ENCODE measurements around the gene LDB2. TPM values are rescaled to one million over a fixed set of nuclear protein-coding genes. Genes with fewer than 3 reads are reported as not detected.

Gene LDB2
- total RNA-seq, 1 experiment from 2014 or later = not detected

DNA sequence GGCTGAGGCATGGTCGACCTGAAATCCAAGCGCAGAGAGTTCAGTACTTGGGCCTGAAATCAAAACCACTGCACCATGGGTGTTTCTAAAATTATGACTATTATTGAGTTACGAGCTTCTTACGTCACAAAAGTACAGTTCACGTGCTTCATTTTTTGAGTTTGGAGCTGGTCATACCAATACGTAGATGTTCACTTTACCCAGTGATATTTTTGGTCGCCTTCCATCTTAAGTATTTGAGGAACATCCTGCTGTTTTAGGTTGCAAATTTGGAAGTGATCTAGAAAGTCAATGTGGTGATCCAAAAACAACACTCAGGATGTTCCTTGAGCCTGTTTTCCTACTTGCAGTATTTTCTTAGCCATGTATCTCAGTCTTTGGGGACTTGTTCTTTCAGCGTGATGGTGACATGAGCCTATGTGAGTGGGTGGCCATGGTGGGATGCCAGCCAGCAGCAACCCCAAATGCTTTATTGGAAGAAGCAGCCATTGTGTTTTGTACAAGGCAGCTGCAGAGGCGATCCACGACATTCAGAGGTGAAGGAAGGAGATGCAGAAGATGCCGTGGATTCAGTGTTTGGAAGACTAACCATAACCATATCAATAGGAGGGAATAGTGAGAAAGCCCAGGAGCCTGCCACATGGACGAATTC lies 28.7 kb downstream of the LDB2 start:
- Histone ChIP-seq H3K36me3 (ENCODE audit: low read depth, low read length) (no peaks in the 10 kb centered on the region), H3K4me1 (ENCODE audit: insufficient read depth, low read length) (no peaks in the 10 kb centered on the region), H3K9me3 (ENCODE audit: low read length) (no peaks in the 10 kb centered on the region), H3K27me3 (ENCODE audit: low read length) (peaks cover 30% of the 10 kb centered on the region), H2AFZ (ENCODE audit: low read length) (no peak overlapping the region), H3F3A (ENCODE audit: low read length, unreplicated experiment) (no peaks in the 10 kb centered on the region), H3K27ac (ENCODE audit: low read length) (no peak overlapping the region), H3K9ac (ENCODE audit: low read length) (no peak overlapping the region), H3K4me3 (ENCODE audit: low read length) (no peak overlapping the region), H3K79me2 (ENCODE audit: low read length) (no peaks in the 10 kb centered on the region), H4K20me1 (ENCODE audit: low read length) (no peaks in the 10 kb centered on the region), H3K9me2 (replicated peaks; ENCODE audit: low read length) (no peaks in the 10 kb centered on the region), H3K4me2 (ENCODE audit: low read length) (no peak overlapping the region)
- TF ChIP-seq, protein P1, sequence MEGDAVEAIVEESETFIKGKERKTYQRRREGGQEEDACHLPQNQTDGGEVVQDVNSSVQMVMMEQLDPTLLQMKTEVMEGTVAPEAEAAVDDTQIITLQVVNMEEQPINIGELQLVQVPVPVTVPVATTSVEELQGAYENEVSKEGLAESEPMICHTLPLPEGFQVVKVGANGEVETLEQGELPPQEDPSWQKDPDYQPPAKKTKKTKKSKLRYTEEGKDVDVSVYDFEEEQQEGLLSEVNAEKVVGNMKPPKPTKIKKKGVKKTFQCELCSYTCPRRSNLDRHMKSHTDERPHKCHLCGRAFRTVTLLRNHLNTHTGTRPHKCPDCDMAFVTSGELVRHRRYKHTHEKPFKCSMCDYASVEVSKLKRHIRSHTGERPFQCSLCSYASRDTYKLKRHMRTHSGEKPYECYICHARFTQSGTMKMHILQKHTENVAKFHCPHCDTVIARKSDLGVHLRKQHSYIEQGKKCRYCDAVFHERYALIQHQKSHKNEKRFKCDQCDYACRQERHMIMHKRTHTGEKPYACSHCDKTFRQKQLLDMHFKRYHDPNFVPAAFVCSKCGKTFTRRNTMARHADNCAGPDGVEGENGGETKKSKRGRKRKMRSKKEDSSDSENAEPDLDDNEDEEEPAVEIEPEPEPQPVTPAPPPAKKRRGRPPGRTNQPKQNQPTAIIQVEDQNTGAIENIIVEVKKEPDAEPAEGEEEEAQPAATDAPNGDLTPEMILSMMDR (conservative IDR thresholded peaks at IDR 0.05; ENCODE audit: low read depth, low read length) = no peak
- intact Hi-C loops (cut with micrococcal nuclease) = no loop called here
- ChIA-PET CTCF (no interaction called here), POLR2A (ENCODE audit: unreplicated experiment) (no interaction called here)
- DNase-seq (no peak), ATAC-seq (no peak)
- BruUV-seq (replicated peaks) = no TSS peak

DNA sequence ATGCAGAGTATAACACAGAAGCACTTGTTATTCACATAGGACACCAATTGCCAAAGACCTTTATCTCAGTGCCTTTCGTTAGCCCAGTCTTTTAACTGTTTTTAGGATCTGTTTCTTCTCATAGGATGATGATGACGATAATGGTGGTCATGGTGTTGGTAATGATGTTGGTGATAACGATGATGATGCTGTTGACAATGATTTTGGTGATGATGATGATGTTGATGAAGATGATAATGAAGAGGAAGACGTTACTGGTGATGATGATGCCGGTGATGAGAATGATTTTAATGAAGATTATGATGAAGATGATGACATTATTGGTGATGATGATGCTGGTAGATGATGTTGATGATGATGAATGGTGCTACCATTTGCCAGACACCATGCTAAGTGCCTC lies 29.8 kb downstream of the LDB2 start:
- DNase-seq (no peak), ATAC-seq (no peak)
- no peak overlapping the region for H2AFZ ChIP-seq (ENCODE audit: low read length)
- no peaks in the 10 kb centered on the region for H3F3A ChIP-seq (ENCODE audit: low read length, unreplicated experiment)
- H3K9me2 ChIP-seq (replicated peaks; ENCODE audit: low read length) = no peaks in the 10 kb centered on the region
- BruUV-seq (replicated peaks) = no TSS peak
- H3K79me2 ChIP-seq (ENCODE audit: low read length) = no peaks in the 10 kb centered on the region
- H3K27ac ChIP-seq (ENCODE audit: low read length) = no peak overlapping the region
- intact Hi-C loops (cut with micrococcal nuclease) = no loop called here
- no peak for TF ChIP-seq EZH2phosphoT487 (IDR thresholded peaks at IDR 0.05; ENCODE audit: borderline replicate concordance, low read length)
- TF ChIP-seq, protein P1 (conservative IDR thresholded peaks at IDR 0.05; ENCODE audit: low read depth, low read length) = no peak
- TF ChIP-seq EZH2 (IDR thresholded peaks at IDR 0.05; ENCODE audit: low read length, unreplicated experiment) = no peak
- H3K27me3 ChIP-seq (ENCODE audit: low read length) = peaks cover 30% of the 10 kb centered on the region
- no peaks in the 10 kb centered on the region for H3K9me3 ChIP-seq (ENCODE audit: low read length)
- ChIA-PET POLR2A (ENCODE audit: unreplicated experiment) (no interaction called here), CTCF (no interaction called here)
- H3K36me3 ChIP-seq (ENCODE audit: low read depth, low read length) = no peaks in the 10 kb centered on the region
- no peak overlapping the region for H3K4me3 ChIP-seq (ENCODE audit: low read length)
- no peak overlapping the region for H3K9ac ChIP-seq (ENCODE audit: low read length)
- H4K20me1 ChIP-seq (ENCODE audit: low read length) = no peaks in the 10 kb centered on the region
- H3K4me2 ChIP-seq (ENCODE audit: low read length) = no peak overlapping the region
- H3K4me1 ChIP-seq (ENCODE audit: insufficient read depth, low read length) = no peaks in the 10 kb centered on the region

DNA sequence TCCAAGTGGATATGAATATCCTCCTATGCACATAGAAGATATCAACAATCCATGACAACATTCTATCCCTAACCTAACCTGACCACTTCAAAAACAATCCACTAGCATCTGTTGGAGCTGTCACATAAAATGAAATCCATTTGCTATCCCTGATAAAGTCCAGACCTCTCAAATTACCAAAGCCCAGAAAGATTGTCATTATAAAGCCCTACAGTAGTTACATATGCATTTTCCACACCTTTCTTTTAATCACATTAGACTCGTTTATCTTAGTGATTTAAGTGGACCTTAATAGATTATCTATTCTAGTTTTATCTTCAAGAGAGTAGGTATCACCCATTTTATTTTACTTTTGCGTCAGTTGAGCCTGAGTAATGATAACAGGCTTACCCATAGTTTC lies 30.6 kb downstream of the LDB2 start:
- intact Hi-C loops (cut with micrococcal nuclease) = no loop called here
- H3K27me3 ChIP-seq (ENCODE audit: low read length) = peaks cover 32% of the 10 kb centered on the region
- H3F3A ChIP-seq (ENCODE audit: low read length, unreplicated experiment) = no peaks in the 10 kb centered on the region
- H3K79me2 ChIP-seq (ENCODE audit: low read length) = no peaks in the 10 kb centered on the region
- no peak for DNase-seq
- no peak overlapping the region for H3K27ac ChIP-seq (ENCODE audit: low read length)
- H3K9me2 ChIP-seq (replicated peaks; ENCODE audit: low read length) = no peaks in the 10 kb centered on the region
- no peaks in the 10 kb centered on the region for H3K4me1 ChIP-seq (ENCODE audit: insufficient read depth, low read length)
- H2AFZ ChIP-seq (ENCODE audit: low read length) = no peak overlapping the region
- ChIA-PET POLR2A (ENCODE audit: unreplicated experiment) (no interaction called here), CTCF (no interaction called here)
- no peaks in the 10 kb centered on the region for H3K9me3 ChIP-seq (ENCODE audit: low read length)
- no peak overlapping the region for H3K4me3 ChIP-seq (ENCODE audit: low read length)
- TF ChIP-seq EZH2phosphoT487 (IDR thresholded peaks at IDR 0.05; ENCODE audit: borderline replicate concordance, low read length) = no peak
- TF ChIP-seq, protein P1 (conservative IDR thresholded peaks at IDR 0.05; ENCODE audit: low read depth, low read length) = no peak
- TF ChIP-seq EZH2 (IDR thresholded peaks at IDR 0.05; ENCODE audit: low read length, unreplicated experiment) = no peak
- no peak for ATAC-seq
- H4K20me1 ChIP-seq (ENCODE audit: low read length) = no peaks in the 10 kb centered on the region
- no peaks in the 10 kb centered on the region for H3K36me3 ChIP-seq (ENCODE audit: low read depth, low read length)
- no peak overlapping the region for H3K9ac ChIP-seq (ENCODE audit: low read length)
- no TSS peak for BruUV-seq (replicated peaks)
- H3K4me2 ChIP-seq (ENCODE audit: low read length) = no peak overlapping the region

Measured in PC-3 (cell line).